ENCODE results near the gene SETX. TPM values are rescaled to one million over a fixed set of nuclear protein-coding genes. Genes with fewer than 3 reads are reported as not detected.

The SETX gene
- total RNA-seq, 1 experiment from 2014 or later, result 21.0 TPM

- peaks cover 27% of the 10 kb centered on the region for H3K79me2 ChIP-seq (ENCODE audit: low read length)
- no peak for TF ChIP-seq EZH2phosphoT487 (IDR thresholded peaks at IDR 0.05; ENCODE audit: borderline replicate concordance, low read length)
- no peak for TF ChIP-seq EZH2 (IDR thresholded peaks at IDR 0.05; ENCODE audit: low read length, unreplicated experiment)
- TF ChIP-seq CTCF (conservative IDR thresholded peaks at IDR 0.05; ENCODE audit: low read depth, low read length), result no peak
- POLR2A ChIA-PET (ENCODE audit: unreplicated experiment), result no interaction called here
Measured at GRCh38 chr9:132348676-132349075, 6.1 kb downstream of the SETX start.

GRCh38 chr9:132346177-132346576 lies 8.6 kb downstream of the SETX start:
- Histone ChIP-seq H3K79me2 (ENCODE audit: low read length) (0 out of 2 replicates have a peak, but pooled peaks cover 4% of the 10 kb centered on the region), H3K4me1 (ENCODE audit: insufficient read depth, low read length) (no peaks in the 10 kb centered on the region), H3K4me3 (ENCODE audit: low read length) (no peak overlapping the region), H2AFZ (ENCODE audit: low read length) (no peak overlapping the region), H3K9me2 (replicated peaks; ENCODE audit: low read length) (no peaks in the 10 kb centered on the region), H3K9me3 (ENCODE audit: low read length) (no peaks in the 10 kb centered on the region), H3K9ac (ENCODE audit: low read length) (no peak overlapping the region), H3K27ac (ENCODE audit: low read length) (no peak overlapping the region), H3K36me3 (ENCODE audit: low read depth, low read length) (peaks cover 32% of the 10 kb centered on the region), H3K4me2 (ENCODE audit: low read length) (no peak overlapping the region), H4K20me1 (ENCODE audit: low read length) (no peaks in the 10 kb centered on the region), H3K27me3 (ENCODE audit: low read length) (no peaks in the 10 kb centered on the region), H3F3A (ENCODE audit: low read length, unreplicated experiment) (no peaks in the 10 kb centered on the region)
- ChIA-PET CTCF (no interaction called here), POLR2A (ENCODE audit: unreplicated experiment) (no interaction called here)
- intact Hi-C loops (cut with micrococcal nuclease), result no loop called here
- DNase-seq (no peak), ATAC-seq (no peak)
- BruUV-seq (replicated peaks), result no TSS peak
- TF ChIP-seq CTCF (conservative IDR thresholded peaks at IDR 0.05; ENCODE audit: low read depth, low read length) (no peak), EZH2 (IDR thresholded peaks at IDR 0.05; ENCODE audit: low read length, unreplicated experiment) (no peak), EZH2phosphoT487 (IDR thresholded peaks at IDR 0.05; ENCODE audit: borderline replicate concordance, low read length) (no peak)

More at GRCh38 chr9:132348676-132349075, 6.1 kb downstream of the SETX start:
- intact Hi-C loops (cut with micrococcal nuclease), result no loop called here
- Histone ChIP-seq H2AFZ (ENCODE audit: low read length) (no peak overlapping the region), H3K27ac (ENCODE audit: low read length) (no peak overlapping the region), H4K20me1 (ENCODE audit: low read length) (no peaks in the 10 kb centered on the region), H3K4me1 (ENCODE audit: insufficient read depth, low read length) (peaks cover 14% of the 10 kb centered on the region; the same call in 1 of the 2 replicates), H3K36me3 (ENCODE audit: low read depth, low read length) (peaks cover 31% of the 10 kb centered on the region), H3K9me3 (ENCODE audit: low read length) (no peaks in the 10 kb centered on the region), H3F3A (ENCODE audit: low read length, unreplicated experiment) (no peaks in the 10 kb centered on the region), H3K9me2 (replicated peaks; ENCODE audit: low read length) (no peaks in the 10 kb centered on the region), H3K4me3 (ENCODE audit: low read length) (no peak overlapping the region), H3K27me3 (ENCODE audit: low read length) (no peaks in the 10 kb centered on the region), H3K4me2 (ENCODE audit: low read length) (no peak overlapping the region), H3K9ac (ENCODE audit: low read length) (no peak overlapping the region)
- CTCF ChIA-PET, result no interaction called here
- no peak for ATAC-seq
- no peak for DNase-seq
- no TSS peak for BruUV-seq (replicated peaks)

DNA sequence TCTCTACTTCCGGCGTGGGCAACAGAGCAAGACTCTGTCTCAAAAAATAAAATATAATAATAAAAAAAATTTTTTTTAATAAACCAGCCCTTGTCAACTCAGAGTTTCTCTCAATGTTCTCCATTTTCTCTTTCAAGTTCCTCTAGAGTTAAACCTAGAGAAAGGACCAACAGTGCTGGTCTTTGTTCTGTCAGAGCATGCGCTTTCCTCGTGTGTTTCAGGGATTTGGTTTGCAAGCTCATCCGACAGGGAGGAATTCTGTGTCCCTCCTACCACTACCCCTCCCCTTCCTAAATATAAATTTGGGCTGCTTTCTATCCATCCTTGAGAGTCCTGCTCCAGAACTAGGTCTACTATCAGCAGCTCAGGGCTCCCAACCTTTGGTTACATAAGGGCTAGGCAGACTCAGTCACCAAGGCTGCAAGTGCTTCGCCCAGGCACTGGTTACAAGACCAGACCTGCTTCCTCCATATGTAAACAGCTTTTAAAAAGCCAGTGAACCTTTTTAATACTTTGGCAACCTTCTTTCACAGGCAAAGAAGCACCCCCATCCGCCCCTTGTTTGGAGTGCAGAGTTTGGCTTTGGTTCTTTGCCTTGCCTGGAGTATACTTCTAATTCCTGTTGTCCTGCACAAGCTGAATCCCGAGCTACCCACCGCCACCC lies 13.5 kb downstream of the SETX start:
- ATAC-seq (no peak), DNase-seq (no peak)
- no peaks in the 10 kb centered on the region for H3K27me3 ChIP-seq (ENCODE audit: low read length)
- ChIA-PET CTCF (no interaction called here), POLR2A (ENCODE audit: unreplicated experiment) (no interaction called here)
- intact Hi-C loops (cut with micrococcal nuclease), result no loop called here
- H3K9me3 ChIP-seq (ENCODE audit: low read length), result no peaks in the 10 kb centered on the region
- no peaks in the 10 kb centered on the region for H3F3A ChIP-seq (ENCODE audit: low read length, unreplicated experiment)
- no peak overlapping the region for H2AFZ ChIP-seq (ENCODE audit: low read length)
- no peak overlapping the region for H3K9ac ChIP-seq (ENCODE audit: low read length)
- H3K4me1 ChIP-seq (ENCODE audit: insufficient read depth, low read length), result no peaks in the 10 kb centered on the region
- no peaks in the 10 kb centered on the region for H3K9me2 ChIP-seq (replicated peaks; ENCODE audit: low read length)
- no peaks in the 10 kb centered on the region for H3K79me2 ChIP-seq (ENCODE audit: low read length)
- TF ChIP-seq EZH2phosphoT487 (IDR thresholded peaks at IDR 0.05; ENCODE audit: borderline replicate concordance, low read length) (no peak), EZH2 (IDR thresholded peaks at IDR 0.05; ENCODE audit: low read length, unreplicated experiment) (no peak), CTCF (conservative IDR thresholded peaks at IDR 0.05; ENCODE audit: low read depth, low read length) (no peak)
- no peak overlapping the region for H3K4me2 ChIP-seq (ENCODE audit: low read length)
- H3K27ac ChIP-seq (ENCODE audit: low read length), result no peak overlapping the region
- BruUV-seq (replicated peaks), result no TSS peak
- peaks cover 26% of the 10 kb centered on the region for H3K36me3 ChIP-seq (ENCODE audit: low read depth, low read length)
- no peaks in the 10 kb centered on the region for H4K20me1 ChIP-seq (ENCODE audit: low read length)
- no peak overlapping the region for H3K4me3 ChIP-seq (ENCODE audit: low read length)
